GM10248 (cell line): ENCODE measurements around the gene PCDHGB6.
"Not testable (repeated sequence)": the region's sequence is repeated elsewhere in the genome, so short reads cannot be mapped to it uniquely, and the experiment has no call there.

Source experiments
- CTCF ChIA-PET: fragments of 300-600 bp; sonication (Branson Sonifier 250); formaldehyde crosslinking; extraction: SDS; loops from one replicate; lab custom pipeline; 2021; ENCODE audit warnings: antibody characterized with exemption; lab: Yijun Ruan, JAX
- POLR2A ChIA-PET: fragments of 350-650 bp; sonication (Branson Sonifier 250); formaldehyde crosslinking; extraction: SDS; loops from one replicate; lab custom pipeline; 2020; ENCODE audit warnings: antibody characterized with exemption; lab: Yijun Ruan, JAX
- DNase-seq: peaks from one replicate; pipeline ENCODE4 v3.0.0; 2012; ENCODE audit errors: extremely low spot score
- CTCF ChIP-seq: IDR thresholded peaks from 2 replicates; pipeline ENCODE4 v1.5.1; 2012; ENCODE audit warnings: mild to moderate bottlenecking, low read depth; ENCODE audit errors: extremely low read depth, missing control alignments, control extremely low read depth

Gene PCDHGB6

GRCh38 chr5:141413540-141414069 is 5.8 kb downstream of the PCDHGB6 start:
- DNase-seq, result no peak
- CTCF ChIA-PET, result interaction anchor here (0.7 to 12.7 kb wide), 42 partner anchors 8 to 608 kb away, joined by 3 to 180 read pairs (median 5); partner anchors contain the start of genes HDAC3, PCDHB14, PCDHGA11 and PCDHGA12
- POLR2A ChIA-PET, result no interaction called here
- no peak for TF ChIP-seq CTCF

GRCh38 chr5:141414548-141415274 is 6.9 kb downstream of the PCDHGB6 start:
- POLR2A ChIA-PET, DNase-seq: not testable (repeated sequence)
- CTCF ChIA-PET, result interaction anchor here (1.2 to 12.7 kb wide), 14 partner anchors 15 to 465 kb away, joined by 3 to 180 read pairs (median 17); partner anchors contain the start of genes DIAPH1, PCDHGA12 and TAF7

- DNase-seq, POLR2A ChIA-PET: not testable (repeated sequence)
- CTCF ChIA-PET, result interaction anchor here (1.3 to 12.7 kb wide), 5 partner anchors 60 to 148 kb away, joined by 4 to 180 read pairs (median 90); partner anchors contain the start of gene PCDHGC3
These were observed 7.4 kb downstream of the PCDHGB6 start for GRCh38 chr5:141415275-141415618.

- TF ChIP-seq CTCF, result peak; percentile 82
- peak; percentile 64 for DNase-seq
- CTCF ChIA-PET, result interaction anchor here (0.6 to 12.7 kb wide), 28 partner anchors 11 to 196 kb away, joined by 3 to 180 read pairs (median 5); partner anchors contain the start of genes PCDHGA1, PCDHGA12, PCDHGA2 and PCDHGB6
- POLR2A ChIA-PET, result not testable (repeated sequence)
These were observed 9.8 kb downstream of the PCDHGB6 start, which contains the start of gene PCDHGB7 for GRCh38 chr5:141417494-141418172. Gene PCDHGB7 (plus strand): TSS chr5:141417677. CDS start chr5:141417860, 183 bp downstream.

GRCh38 chr5:141419074-141419880 is 11.5 kb downstream of the PCDHGB6 start:
- ChIA-PET CTCF (interaction anchor here (1.6 to 12.7 kb wide), 11 partner anchors 10 to 149 kb away, joined by 3 to 180 read pairs (median 27); partner anchors contain the start of genes PCDHGA12 and PCDHGB6), POLR2A (no interaction called here)
- TF ChIP-seq CTCF, result no peak
- DNase-seq, result no peak

GRCh38 chr5:141420855-141421488 is 13.2 kb downstream of the PCDHGB6 start, which contains the start of gene PCDHGA11:
Gene PCDHGA11 (plus strand): TSS chr5:141421051. CDS start chr5:141421228, 177 bp downstream.
- peak; percentile 69 for DNase-seq
- ChIA-PET CTCF (interaction anchor here (0.7 to 12.7 kb wide), 43 partner anchors 8 to 634 kb away, joined by 3 to 174 read pairs (median 5); partner anchors contain the start of genes DIAPH1, HDAC3, PCDHA1 and PCDHGA1), POLR2A (no interaction called here)
- TF ChIP-seq CTCF, result peak; percentile 71
